HK-2 (cell line): ENCODE results near the gene LYRM1.
"Not testable (repeated sequence)": the region's sequence is repeated elsewhere in the genome, so short reads cannot be mapped to it uniquely, and the experiment has no call there.

Source experiments
- DNase-seq: peaks from one replicate; pipeline ENCODE4 v3.0.0-alpha.2; 2018; ENCODE audit not compliant: unreplicated experiment

The LYRM1 gene

DNA sequence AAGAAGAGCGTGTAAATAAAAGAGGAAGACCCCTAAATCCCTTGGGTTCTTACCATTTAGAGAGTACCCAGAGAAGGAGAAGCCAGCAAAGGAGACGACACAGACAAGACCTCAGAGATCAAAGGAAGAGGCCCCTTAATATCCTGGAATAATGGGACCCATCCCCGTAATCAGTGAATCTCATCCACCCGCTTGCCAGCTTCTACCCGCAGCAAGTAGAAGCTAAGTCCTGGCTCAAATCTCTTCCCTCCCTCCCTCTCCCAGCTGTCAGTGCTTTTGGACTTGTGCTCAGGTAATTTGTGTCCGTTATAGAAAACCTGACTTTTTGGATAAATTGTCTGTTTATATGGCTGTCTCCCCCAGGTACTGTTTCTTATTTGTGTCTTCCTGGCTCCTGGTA, 1.9 kb downstream of the LYRM1 start:
- DNase-seq, result no peak

- DNase-seq, result no peak
Observed at GRCh38 chr16:20903116-20903898, 2.7 kb downstream of the LYRM1 start.

- no peak for DNase-seq
Observed at GRCh38 chr16:20903899-20904506, 3.4 kb downstream of the LYRM1 start.

- no peak for DNase-seq
Observed at GRCh38 chr16:20904507-20905081, 4.0 kb downstream of the LYRM1 start.

DNA sequence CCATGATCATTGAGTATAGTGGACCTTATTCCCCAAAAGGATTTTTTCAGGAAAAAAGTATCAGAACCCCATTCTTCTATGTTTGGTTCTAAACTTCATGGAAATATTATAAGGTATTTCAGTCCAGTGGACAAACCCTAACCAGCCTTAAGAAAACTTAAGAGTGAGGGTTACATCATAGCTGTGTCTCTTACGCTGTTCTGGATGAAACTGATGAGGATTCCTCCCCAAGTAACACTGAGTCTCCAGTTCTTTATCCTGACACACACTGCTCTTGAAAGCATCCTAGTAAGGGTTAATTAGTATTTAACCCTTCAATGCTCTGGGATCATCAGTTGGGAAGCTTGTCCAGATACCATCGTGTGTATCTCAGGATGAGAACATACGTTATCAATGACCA, 5.0 kb downstream of the LYRM1 start:
- DNase-seq, result no peak

DNA sequence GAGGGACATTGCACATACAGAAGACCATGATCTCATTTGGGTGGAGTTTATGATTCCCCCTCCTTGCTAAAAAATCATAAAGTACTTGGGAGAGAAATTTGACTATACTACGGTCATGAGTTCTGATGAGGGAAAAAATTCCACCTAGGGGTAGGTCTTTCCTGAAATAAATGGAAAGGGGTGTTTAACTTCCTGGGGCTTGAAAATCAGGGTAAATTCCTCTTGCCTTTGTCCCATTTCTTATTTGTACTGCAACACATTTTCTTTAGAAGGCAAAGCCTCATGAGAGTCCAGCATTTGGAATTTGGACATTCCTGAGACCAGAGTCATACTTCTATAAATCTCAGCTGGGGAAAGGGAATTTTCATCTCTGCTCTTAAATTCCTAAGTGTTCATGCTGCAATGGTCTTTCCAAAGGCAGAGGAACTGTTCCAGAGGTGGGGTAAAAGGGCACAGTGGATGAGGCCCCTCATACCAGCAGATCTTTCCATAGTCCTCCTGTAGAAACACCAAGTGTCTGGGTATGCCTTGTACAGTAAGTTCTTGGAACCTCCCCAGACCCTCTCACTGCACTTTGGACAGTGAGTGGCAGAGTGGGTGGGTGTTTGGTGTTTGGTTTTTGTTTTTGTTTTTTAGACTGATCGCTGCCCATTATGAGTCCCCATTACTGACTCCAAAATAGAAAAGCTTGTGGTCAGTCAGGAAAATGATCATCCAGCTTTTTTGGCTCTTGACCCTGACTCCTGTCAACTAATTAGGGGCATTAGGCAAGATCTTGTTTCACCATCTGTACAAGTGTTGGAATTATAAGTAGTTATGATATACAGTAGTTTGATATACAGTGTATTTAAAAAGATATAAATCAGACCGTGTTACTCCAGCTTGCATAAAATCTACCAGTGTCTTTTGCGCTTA, 6.0 kb downstream of the LYRM1 start:
- DNase-seq, result no peak

GRCh38 chr16:20910781-20911321, 10.3 kb downstream of the LYRM1 start:
- no peak for DNase-seq

DNA sequence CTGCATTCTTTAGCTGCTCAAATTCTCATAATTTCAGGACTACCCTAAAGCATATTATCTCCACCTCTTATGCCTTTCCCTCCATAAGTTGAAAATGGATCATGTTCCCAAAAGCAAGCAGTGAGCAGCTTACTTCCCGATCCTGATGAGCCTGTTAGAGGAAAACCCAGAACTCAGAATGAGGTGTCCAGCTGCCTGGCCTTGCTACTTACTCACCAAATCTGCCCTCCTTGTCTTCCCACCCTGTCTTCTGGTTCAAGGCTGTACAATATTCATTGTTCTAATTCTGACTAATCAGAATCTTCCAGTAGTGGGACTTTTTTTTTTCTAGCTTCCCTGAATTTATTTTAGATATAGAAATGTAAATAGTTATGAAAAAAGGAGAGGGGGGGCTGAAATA, 10.8 kb downstream of the LYRM1 start:
- DNase-seq, result no peak

GRCh38 chr16:20916289-20916688, 15.7 kb downstream of the LYRM1 start:
- no peak for DNase-seq

DNA sequence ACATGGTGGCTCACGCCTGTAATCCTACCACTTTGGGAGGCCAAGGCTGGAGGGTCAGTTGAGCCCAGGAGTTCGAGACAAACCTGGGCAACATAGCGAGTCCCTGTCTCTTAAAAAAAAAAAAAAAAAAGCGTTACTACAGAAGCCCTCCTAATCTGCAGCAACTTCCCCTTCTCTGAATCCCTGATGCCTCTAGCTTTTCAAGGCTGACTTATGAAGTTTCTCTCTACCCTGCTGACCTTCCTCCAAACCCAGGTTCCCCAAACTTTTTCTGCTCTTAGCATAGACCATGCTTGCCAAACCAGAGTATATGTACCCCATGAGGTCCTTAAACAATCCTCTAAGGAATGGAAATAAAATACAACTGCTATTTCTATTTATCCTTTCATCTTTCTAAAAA, 16.4 kb downstream of the LYRM1 start:
- DNase-seq, result no peak

DNA sequence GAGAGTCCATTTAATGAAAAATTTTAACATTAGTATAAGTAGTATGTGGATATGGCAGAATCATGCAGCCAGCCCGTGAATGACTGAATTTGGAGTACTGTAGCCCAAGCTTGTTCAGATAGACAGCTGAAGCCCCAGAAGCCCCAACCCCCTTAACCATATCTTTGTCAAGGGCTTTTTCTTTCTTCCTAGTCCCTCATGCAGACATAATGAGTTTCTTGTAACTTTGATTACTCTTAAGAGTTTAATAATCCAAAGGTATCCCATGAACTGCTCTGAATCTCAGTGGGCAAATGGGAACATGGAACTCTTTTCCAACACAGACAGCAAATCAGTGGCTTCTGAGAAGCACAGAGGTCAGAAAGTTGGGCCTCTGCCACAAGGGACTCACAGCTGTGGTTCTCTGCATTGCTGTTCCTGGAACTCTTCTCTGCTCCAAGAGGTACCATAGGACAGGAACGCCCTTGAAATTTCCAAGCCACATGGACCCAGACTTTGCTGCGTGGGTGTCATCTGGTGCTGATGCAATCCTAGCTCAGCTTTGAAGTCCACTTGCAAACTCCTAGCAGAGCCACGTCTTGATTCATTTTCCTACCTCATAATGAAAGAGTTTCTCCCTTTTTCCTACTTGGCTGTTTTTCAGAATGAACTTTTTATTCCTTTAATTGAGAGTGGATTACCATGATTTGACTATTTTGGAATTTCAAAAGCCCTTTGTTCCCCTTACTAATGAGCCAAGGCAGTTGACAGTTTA, 18.1 kb downstream of the LYRM1 start:
- DNase-seq, result no peak

DNA sequence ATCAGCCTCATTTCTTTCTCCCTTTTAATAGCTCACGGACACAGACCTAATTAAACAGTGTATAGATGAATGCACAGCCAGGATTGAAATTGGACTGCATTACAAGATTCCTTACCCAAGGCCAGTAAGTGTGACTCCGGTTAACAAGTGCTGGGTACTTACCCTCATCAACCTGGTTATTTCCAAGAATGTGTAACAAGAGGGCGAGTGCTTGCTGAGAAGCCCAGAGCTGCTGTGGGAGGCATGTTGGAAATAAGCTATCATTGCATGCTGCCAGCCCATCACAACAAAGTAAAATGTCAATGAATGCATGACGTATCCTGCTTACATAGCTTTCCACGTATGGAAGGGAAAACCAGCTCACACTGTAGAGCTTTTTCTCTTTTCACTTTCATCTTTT, 19.5 kb downstream of the LYRM1 start:
- DNase-seq, result no peak

DNA sequence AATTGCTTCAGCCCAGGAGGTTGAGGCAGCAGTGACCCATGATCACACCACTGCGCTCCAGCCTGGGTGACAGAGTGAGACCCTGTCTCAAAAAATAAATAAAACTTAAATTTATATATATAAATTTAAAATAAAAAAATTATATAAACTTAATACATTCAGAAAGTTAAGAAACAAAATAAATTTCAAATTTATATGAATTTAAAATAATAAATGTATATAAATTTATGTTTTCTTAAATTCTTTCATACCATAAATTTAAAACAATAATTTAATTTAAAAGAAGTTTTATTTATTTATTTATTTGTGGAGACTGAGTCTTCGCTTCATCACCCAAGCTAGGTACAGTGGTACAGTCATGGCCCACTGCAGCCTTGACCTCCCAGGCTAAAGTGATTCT, 20.2 kb downstream of the LYRM1 start:
- DNase-seq, result no peak

GRCh38 chr16:20923876-20924275, 23.3 kb downstream of the LYRM1 start:
- DNase-seq, result no peak

- DNase-seq, result no peak
Observed at GRCh38 chr16:20925751-20926150, 25.2 kb downstream of the LYRM1 start.

DNA sequence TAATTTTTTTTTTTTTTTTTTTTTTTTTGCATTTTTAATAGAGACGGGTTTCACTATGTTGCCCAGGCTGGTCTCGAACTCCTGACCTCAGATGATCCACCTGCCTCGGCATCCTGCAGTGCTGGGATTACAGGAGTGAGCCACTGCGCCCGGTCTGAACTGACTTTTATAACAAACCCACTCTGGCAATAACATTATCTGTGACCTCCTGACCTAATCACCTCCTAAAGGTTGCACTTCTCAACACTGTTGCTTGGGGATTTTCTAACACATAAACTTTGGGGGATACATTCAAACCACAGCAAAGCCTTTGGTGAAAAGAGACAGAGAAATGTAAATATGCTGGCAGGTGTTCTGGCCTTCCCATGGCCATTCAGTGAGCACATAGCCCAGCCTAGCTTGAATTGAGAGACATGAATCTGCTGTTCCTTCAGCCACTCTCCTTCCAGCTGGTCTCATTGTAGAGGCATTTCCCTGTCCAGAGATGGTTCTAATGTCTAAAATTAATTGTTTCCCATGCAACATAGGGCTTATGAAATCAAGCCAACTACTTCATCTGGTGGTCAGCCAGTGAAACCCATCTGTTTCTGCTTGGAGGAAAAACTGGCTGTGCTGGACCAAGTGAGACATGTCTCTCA, 28.3 kb downstream of the LYRM1 start:
- no peak for DNase-seq

DNA sequence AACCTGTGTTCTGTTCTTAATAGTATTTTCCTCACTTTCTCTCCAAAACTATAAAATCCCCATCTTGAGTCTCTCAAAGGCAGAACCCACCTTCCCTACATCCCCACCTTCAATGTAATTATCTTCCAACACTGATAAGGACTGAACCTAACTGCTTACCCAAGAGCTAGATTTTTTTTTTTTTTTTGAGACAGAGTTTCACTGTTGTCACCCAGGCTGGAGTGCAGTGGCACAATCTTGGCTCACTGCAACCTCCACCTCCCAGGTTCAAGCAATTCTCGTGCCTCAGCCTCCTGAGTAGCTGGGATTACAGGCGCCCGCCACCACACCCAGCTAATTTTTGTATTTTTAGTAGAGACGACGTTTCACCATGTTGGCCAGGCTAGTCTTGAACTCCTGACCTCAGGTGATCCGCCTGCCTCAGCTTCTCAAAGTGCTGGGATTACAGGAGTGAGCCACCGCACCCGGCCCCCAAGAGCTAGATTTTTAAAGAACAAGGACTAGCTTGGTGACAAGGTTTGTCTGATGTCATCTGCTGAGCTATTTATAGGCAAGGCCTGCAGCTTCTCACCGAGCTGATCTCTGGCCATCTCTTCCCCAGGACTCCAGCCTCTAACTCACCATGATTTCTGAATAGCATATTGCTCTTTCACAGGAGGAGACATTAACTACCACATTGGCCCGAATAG, 29.2 kb downstream of the LYRM1 start:
- not testable (repeated sequence) for DNase-seq

- no peak for DNase-seq
Observed at GRCh38 chr16:20930365-20930690, 29.8 kb downstream of the LYRM1 start.

DNA sequence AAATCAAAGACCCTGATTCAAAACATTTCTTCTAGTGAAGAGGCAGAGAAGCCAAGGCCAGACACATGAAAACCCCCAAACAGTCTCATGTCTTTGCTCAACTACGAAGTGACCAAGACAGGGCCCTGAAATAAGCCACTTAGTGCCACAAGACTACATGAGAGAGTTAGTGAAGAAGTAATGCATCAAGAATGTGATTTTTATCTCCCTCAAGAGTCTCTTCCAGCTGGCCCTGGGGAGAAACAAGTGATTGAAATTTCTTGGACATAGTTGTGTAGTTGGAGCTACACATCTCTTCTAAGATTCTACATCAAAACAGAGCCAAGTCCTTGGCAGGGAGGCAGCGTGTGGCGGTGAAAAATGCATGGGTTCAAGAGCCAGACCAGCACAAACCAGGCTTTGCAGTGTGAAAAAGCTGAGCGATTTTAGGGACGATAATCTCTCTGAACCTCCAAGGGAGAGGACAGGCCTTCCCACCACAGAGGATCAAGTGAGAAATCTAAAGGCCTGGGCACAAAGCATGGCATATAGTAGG, 30.6 kb downstream of the LYRM1 start:
- DNase-seq, result no peak

DNA sequence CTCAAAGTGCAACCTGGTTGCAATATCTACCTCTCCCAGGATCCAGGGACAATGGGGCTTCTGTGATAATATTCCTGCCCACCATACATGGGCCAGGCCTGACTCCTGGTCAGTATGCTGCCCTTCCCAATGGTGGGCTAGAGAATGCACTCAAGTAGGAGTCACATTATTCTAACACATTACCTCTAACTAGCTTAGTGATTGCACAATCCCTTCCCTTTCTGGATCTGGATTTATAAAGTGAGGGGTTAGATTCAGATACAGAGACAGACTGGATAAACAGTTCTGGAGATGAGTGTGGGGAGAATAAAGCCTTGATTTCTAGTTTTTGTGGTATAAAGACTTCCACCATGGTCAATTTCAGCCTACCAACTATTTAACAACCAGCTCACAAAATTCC, 33.0 kb downstream of the LYRM1 start:
- DNase-seq, result no peak
